CD4-positive, alpha-beta T cell (primary cell): ENCODE results near the gene RGL1. TPM values are rescaled to one million over a fixed set of nuclear protein-coding genes. Genes with fewer than 3 reads are reported as not detected.

Experiments
- ATAC-seq: fragments of 200-7000 bp; cut with Tn5 transposase; one replicate; pipeline ENCODE4 v1.10.0; 2022; ENCODE audit warnings: mild to moderate bottlenecking; ENCODE audit not compliant: poor library complexity
- CTCF ChIA-PET: fragments of 350-600 bp; sonication (Branson Sonifier 250); formaldehyde crosslinking; loops from one replicate; lab custom pipeline; 2021; ENCODE audit warnings: antibody characterized with exemption, inconsistent platforms; lab: Charles Lee
- POLR2A ChIA-PET: fragments of 350-600 bp; sonication (Branson Sonifier 250); formaldehyde crosslinking; loops from one replicate; lab custom pipeline; 2021; ENCODE audit warnings: antibody characterized with exemption, inconsistent platforms; lab: Charles Lee
- DNase-seq, 14 experiments: peaks; one replicate each; pipeline ENCODE4 v3.0.0-alpha.2; 2013 to 2020; ENCODE audit warnings: mixed read lengths in 2 of 14
- H3K27ac ChIP-seq, 2 donors: one replicate each; pipeline versions ENCODE4 v1.5.1 to v1.7.0; 2013; ENCODE audit warnings: low read length in 2 of 2, low read depth in 1 of 2, mild to moderate bottlenecking in 1 of 2
- H3K27me3 ChIP-seq, 2 experiments: 1 replicate in 1 of 2; 2 replicates in 1 of 2; pipeline versions ENCODE4 v1.6.1 to v1.7.0; 2013; ENCODE audit warnings: low read length in 2 of 2, control low read depth in 1 of 2, mild to moderate bottlenecking in 1 of 2, moderate library complexity in 1 of 2; ENCODE audit not compliant: insufficient read depth in 2 of 2, control insufficient read depth in 1 of 2
- H3K36me3 ChIP-seq: one replicate; pipeline ENCODE4 v1.6.1; 2013; ENCODE audit warnings: low read length, control low read depth; ENCODE audit not compliant: insufficient read depth
- H3K4me1 ChIP-seq: one replicate; pipeline ENCODE4 v1.6.1; 2013; ENCODE audit warnings: low read length, control low read depth; ENCODE audit not compliant: insufficient read depth
- H3K4me3 ChIP-seq: one replicate; pipeline ENCODE4 v1.5.1; 2013; ENCODE audit warnings: mild to moderate bottlenecking, low read length, moderate library complexity
- H3K9me3 ChIP-seq, 2 experiments: 1 replicate in 1 of 2; 2 replicates in 1 of 2; pipeline versions ENCODE4 v1.6.1 to v1.7.0; 2013; ENCODE audit warnings: low read length in 2 of 2, mild to moderate bottlenecking in 2 of 2, control low read depth in 1 of 2, moderate library complexity in 1 of 2; ENCODE audit not compliant: control insufficient read depth in 1 of 2, insufficient read depth in 1 of 2
- H3K27ac Mint-ChIP-seq: one replicate; pipeline ENCODE4 v1.8.0; 2020; ENCODE audit warnings: mixed read lengths
- H3K27me3 Mint-ChIP-seq: one replicate; pipeline ENCODE4 v1.8.0; 2021; ENCODE audit warnings: mixed read lengths
- H3K36me3 Mint-ChIP-seq: one replicate; pipeline ENCODE4 v1.8.0; 2021; ENCODE audit warnings: low read depth, mixed read lengths
- H3K4me1 Mint-ChIP-seq: one replicate; pipeline ENCODE4 v1.8.0; 2021; ENCODE audit warnings: low read depth, mixed read lengths
- H3K4me3 Mint-ChIP-seq: one replicate; pipeline ENCODE4 v1.8.0; 2020; ENCODE audit warnings: mild to moderate bottlenecking, mixed read lengths
- H3K9me3 Mint-ChIP-seq: one replicate; pipeline ENCODE4 v1.8.0; 2020; ENCODE audit warnings: mixed read lengths
- CTCF ChIP-seq: fragments of 200-600 bp; IDR thresholded peaks from one replicate; pipeline ENCODE4 v1.8.0; 2022; ENCODE audit warnings: antibody characterized with exemption, mild to moderate bottlenecking
- intact Hi-C, 2 experiments: fragments of 100-400 bp; cut with DNase I in 1 of 2; cut with micrococcal nuclease in 1 of 2; formaldehyde crosslinking; loops; one replicate each; pipeline versions ENCODE4 v1.15.1 to v1.9.0; 2023 to 2025; cut with DNase I, micrococcal nuclease
- total RNA-seq, 174 experiments: library from RNA in 2 of 174; stranded (reverse) in 2 of 174; gene quantifications; one replicate each; pipeline ENCODE4 v1.2.3 and lab custom pipeline; 2021 to 2026

The RGL1 gene
- total RNA-seq, 2 experiments from 2014 or later: 1.2 to 1.8 TPM

- Histone ChIP-seq H3K4me3 (no peak overlapping the region), H3K36me3 (no peaks in the 10 kb centered on the region), H3K9me3 (no peaks in the 10 kb centered on the region), H3K27ac (no peak overlapping the region), H3K4me1 (no peaks in the 10 kb centered on the region), H3K27me3 (no peaks in the 10 kb centered on the region)
- H3K4me3 Mint-ChIP-seq: no peak overlapping the region
- CTCF ChIA-PET: no interaction called here
- DNase-seq (no peak), ATAC-seq (no peak)
- no peaks in the 10 kb centered on the region for H3K9me3 Mint-ChIP-seq
- intact Hi-C loops: no loop called here
- TF ChIP-seq CTCF: no peak
- H3K4me1 Mint-ChIP-seq: peaks cover 2% of the 10 kb centered on the region
- POLR2A ChIA-PET: no interaction called here
- no peak overlapping the region for H3K27ac Mint-ChIP-seq
- H3K36me3 Mint-ChIP-seq: peaks cover 7% of the 10 kb centered on the region
- H3K27me3 Mint-ChIP-seq: no peaks in the 10 kb centered on the region
Measured at GRCh38 chr1:183879494-183879893, 74.6 kb downstream of the RGL1 start.

GRCh38 chr1:183879966-183880365 lies 75.0 kb downstream of the RGL1 start:
- no peaks in the 10 kb centered on the region for H3K4me1 Mint-ChIP-seq
- TF ChIP-seq CTCF: no peak
- Histone ChIP-seq H3K27ac (no peak overlapping the region), H3K27me3 (no peaks in the 10 kb centered on the region), H3K9me3 (no peaks in the 10 kb centered on the region), H3K4me1 (no peaks in the 10 kb centered on the region), H3K4me3 (no peak overlapping the region), H3K36me3 (no peaks in the 10 kb centered on the region)
- ATAC-seq (no peak), DNase-seq (no peak)
- no peaks in the 10 kb centered on the region for H3K27me3 Mint-ChIP-seq
- H3K4me3 Mint-ChIP-seq: no peak overlapping the region
- POLR2A ChIA-PET: no interaction called here
- CTCF ChIA-PET: no interaction called here
- H3K27ac Mint-ChIP-seq: no peak overlapping the region
- peaks cover 12% of the 10 kb centered on the region for H3K36me3 Mint-ChIP-seq
- intact Hi-C loops: no loop called here
- H3K9me3 Mint-ChIP-seq: no peaks in the 10 kb centered on the region

DNA sequence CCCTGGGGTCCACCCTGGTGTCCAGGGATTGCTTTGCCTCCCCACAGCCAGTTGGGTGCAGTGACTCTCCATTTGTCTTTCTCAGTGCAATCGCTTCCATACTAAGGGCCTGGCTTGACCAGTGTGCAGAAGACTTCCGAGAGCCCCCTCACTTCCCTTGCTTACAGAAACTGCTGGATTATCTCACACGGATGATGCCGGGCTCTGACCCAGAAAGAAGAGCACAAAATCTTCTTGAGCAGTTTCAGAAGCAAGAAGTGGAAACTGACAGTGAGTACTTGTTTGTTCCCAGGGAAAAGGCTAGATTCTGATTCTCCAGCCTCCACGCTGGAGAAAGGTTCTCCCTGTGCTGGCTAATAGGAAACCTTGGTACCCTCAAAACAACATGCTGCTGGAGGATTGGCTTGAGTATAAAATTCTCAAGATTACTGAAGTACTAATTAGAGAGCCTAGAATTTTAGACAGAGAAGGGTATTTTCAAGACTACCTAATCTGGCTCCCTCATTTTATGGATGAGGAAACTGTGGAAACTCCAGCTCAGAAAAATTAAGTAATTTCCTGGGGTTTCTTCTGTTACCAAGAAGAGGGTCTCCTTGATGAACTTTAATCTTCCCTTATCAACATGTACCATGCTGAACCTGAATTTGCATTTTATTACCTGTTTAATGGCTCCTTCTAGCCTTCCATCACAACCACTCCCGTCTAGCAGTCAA lies 75.8 kb downstream of the RGL1 start:
- CTCF ChIA-PET: no interaction called here
- H3K36me3 Mint-ChIP-seq: peaks cover 13% of the 10 kb centered on the region
- no peaks in the 10 kb centered on the region for H3K9me3 Mint-ChIP-seq
- ATAC-seq (no peak), DNase-seq (no peak)
- H3K27ac ChIP-seq: no peak overlapping the region
- POLR2A ChIA-PET: no interaction called here
- H3K36me3 ChIP-seq: no peaks in the 10 kb centered on the region
- intact Hi-C loops: no loop called here
- H3K4me1 ChIP-seq: no peaks in the 10 kb centered on the region
- no peaks in the 10 kb centered on the region for H3K27me3 ChIP-seq
- no peak for TF ChIP-seq CTCF
- no peak overlapping the region for H3K4me3 Mint-ChIP-seq
- peaks cover 3% of the 10 kb centered on the region for H3K4me1 Mint-ChIP-seq
- no peak overlapping the region for H3K4me3 ChIP-seq
- H3K9me3 ChIP-seq: no peaks in the 10 kb centered on the region
- H3K27ac Mint-ChIP-seq: no peak overlapping the region
- H3K27me3 Mint-ChIP-seq: no peaks in the 10 kb centered on the region
